GM12892 (cell line): ENCODE results near the gene DGKB.

Source experiments
- POLR2A ChIP-seq: IDR thresholded peaks from 2 replicates; pipeline ENCODE4 v1.6.1; 2011; ENCODE audit warnings: low read depth, low read length, control low read depth
- POLR2AphosphoS5 ChIP-seq: IDR thresholded peaks from 2 replicates; pipeline ENCODE4 v1.6.1; 2011; ENCODE audit warnings: low read depth, low read length, control low read depth
- TAF1 ChIP-seq: IDR thresholded peaks from 2 replicates; pipeline ENCODE4 v1.6.1; 2011; ENCODE audit warnings: low read depth, mild to moderate bottlenecking, control low read depth, low read length, borderline replicate concordance

- TF ChIP-seq POLR2A (no peak), TAF1 (no peak), POLR2AphosphoS5 (no peak)
These were observed 710.9 kb downstream of the DGKB start for GRCh38 chr7:14191686-14192098.
